BJ (cell line): ENCODE results near the gene PTBP1. TPM values are rescaled to one million over a fixed set of nuclear protein-coding genes. Genes with fewer than 3 reads are reported as not detected.

Source experiments
- CTCF ChIA-PET: fragments of 350-600 bp; formaldehyde crosslinking; extraction: SDS; loops from one replicate; lab custom pipeline; 2021; ENCODE audit warnings: antibody characterized with exemption, inconsistent platforms; lab: Yijun Ruan, JAX
- POLR2A ChIA-PET: fragments of 300-600 bp; sonication (Branson Sonifier 250); formaldehyde crosslinking; extraction: SDS; loops from one replicate; lab custom pipeline; 2021; ENCODE audit warnings: antibody characterized with exemption; lab: Charles Lee
- DNase-seq: peaks from one replicate; pipeline ENCODE4 v3.0.0-alpha.2; 2011; ENCODE audit warnings: low read depth
- H3K27me3 ChIP-seq: 2 replicates; pipeline ENCODE4 v1.6.0; 2011; ENCODE audit warnings: low read length; ENCODE audit not compliant: control insufficient read depth, insufficient read depth
- H3K36me3 ChIP-seq: 2 replicates; pipeline ENCODE4 v1.5.1; 2011; ENCODE audit warnings: low read length; ENCODE audit not compliant: control insufficient read depth, insufficient read depth
- H3K4me3 ChIP-seq: 2 replicates; pipeline ENCODE4 v1.5.1; 2011; ENCODE audit warnings: low read depth, mild to moderate bottlenecking, control low read depth, low read length
- polyA plus RNA-seq: library from polyadenylated mRNA; depleted of rRNA; stranded (reverse); fragments of >200 nt; gene quantifications from 2 replicates; pipeline ENCODE4 v1.2.3, GENCODE V29; 2011
- TF ChIP-seq, protein P1 (sequence below): IDR thresholded peaks from 2 replicates; pipeline ENCODE4 v1.5.1; 2011; ENCODE audit warnings: low read depth, mild to moderate bottlenecking, control low read depth, inconsistent platforms, low read length, moderate library complexity; ENCODE audit not compliant: insufficient read depth

Gene PTBP1
- polyA plus RNA-seq, 1 experiment = 328 TPM

DNA sequence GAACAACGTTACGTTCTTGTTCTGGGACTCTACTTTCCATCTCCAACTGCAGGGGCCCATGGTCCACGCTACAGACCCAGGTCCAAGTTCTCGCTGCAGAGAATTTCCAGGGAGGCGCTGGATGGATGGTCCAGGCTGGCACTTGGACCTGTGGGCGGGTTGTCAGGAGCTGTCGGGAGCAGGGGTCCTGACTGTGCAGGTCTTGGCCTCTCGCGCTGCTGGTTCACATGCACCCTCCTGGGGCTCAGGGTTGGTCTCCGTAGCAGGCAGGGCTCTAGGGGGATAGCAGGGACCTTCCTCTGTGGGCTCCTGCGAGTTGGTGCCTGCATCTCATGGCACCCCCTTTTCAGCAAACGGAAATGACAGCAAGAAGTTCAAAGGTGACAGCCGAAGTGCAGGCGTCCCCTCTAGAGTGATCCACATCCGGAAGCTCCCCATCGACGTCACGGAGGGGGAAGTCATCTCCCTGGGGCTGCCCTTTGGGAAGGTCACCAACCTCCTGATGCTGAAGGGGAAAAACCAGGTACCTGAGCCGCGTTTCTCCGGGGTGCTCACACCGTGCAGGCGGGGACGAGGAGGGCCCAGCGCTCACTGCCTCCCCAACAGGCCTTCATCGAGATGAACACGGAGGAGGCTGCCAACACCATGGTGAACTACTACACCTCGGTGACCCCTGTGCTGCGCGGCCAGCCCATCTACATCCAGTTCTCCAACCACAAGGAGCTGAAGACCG, 6.6 kb downstream of the PTBP1 start:
- CTCF ChIA-PET = interaction anchor here (0.7 kb wide), 1 partner anchor 47 kb away, joined by 3 read pairs; no protein-coding TSS in a partner anchor
- POLR2A ChIA-PET = no interaction called here

GRCh38 chr19:804419-805165, 7.3 kb downstream of the PTBP1 start:
- H3K4me3 ChIP-seq = no peak overlapping the region
- TF ChIP-seq, protein P1, sequence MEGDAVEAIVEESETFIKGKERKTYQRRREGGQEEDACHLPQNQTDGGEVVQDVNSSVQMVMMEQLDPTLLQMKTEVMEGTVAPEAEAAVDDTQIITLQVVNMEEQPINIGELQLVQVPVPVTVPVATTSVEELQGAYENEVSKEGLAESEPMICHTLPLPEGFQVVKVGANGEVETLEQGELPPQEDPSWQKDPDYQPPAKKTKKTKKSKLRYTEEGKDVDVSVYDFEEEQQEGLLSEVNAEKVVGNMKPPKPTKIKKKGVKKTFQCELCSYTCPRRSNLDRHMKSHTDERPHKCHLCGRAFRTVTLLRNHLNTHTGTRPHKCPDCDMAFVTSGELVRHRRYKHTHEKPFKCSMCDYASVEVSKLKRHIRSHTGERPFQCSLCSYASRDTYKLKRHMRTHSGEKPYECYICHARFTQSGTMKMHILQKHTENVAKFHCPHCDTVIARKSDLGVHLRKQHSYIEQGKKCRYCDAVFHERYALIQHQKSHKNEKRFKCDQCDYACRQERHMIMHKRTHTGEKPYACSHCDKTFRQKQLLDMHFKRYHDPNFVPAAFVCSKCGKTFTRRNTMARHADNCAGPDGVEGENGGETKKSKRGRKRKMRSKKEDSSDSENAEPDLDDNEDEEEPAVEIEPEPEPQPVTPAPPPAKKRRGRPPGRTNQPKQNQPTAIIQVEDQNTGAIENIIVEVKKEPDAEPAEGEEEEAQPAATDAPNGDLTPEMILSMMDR = no peak
- DNase-seq = no peak
- ChIA-PET CTCF (interaction anchor here (0.7 kb wide), 1 partner anchor 46 kb away, joined by 3 read pairs; no protein-coding TSS in a partner anchor), POLR2A (no interaction called here)
- peaks cover 59% of the 10 kb centered on the region for H3K36me3 ChIP-seq
- H3K27me3 ChIP-seq = no peaks in the 10 kb centered on the region

More for the DNA sequence above, 6.6 kb downstream of the PTBP1 start:
- peaks cover 56% of the 10 kb centered on the region for H3K36me3 ChIP-seq
- no peaks in the 10 kb centered on the region for H3K27me3 ChIP-seq
- no peak for DNase-seq
- H3K4me3 ChIP-seq = no peak overlapping the region
- TF ChIP-seq, protein P1 = no peak

- Histone ChIP-seq H3K27me3 (no peaks in the 10 kb centered on the region), H3K4me3 (no peak overlapping the region), H3K36me3 (peaks cover 59% of the 10 kb centered on the region)
- TF ChIP-seq, protein P1 = no peak
- no peak for DNase-seq
- ChIA-PET CTCF (no interaction called here), POLR2A (no interaction called here)
Measured at GRCh38 chr19:805166-805551, 7.9 kb downstream of the PTBP1 start.

GRCh38 chr19:805600-806550, 8.6 kb downstream of the PTBP1 start:
- TF ChIP-seq, protein P1 = no peak
- DNase-seq = no peak
- ChIA-PET CTCF (no interaction called here), POLR2A (no interaction called here)
- H3K27me3 ChIP-seq = no peaks in the 10 kb centered on the region
- peaks cover 59% of the 10 kb centered on the region for H3K36me3 ChIP-seq
- no peak overlapping the region for H3K4me3 ChIP-seq
